HS-27A (cell line): ENCODE results near the gene DGKI.
"Not testable (repeated sequence)": the region's sequence is repeated elsewhere in the genome, so short reads cannot be mapped to it uniquely, and the experiment has no call there.

Experiments
- DNase-seq: peaks from one replicate; pipeline ENCODE4 v3.0.0-alpha.2; 2012; ENCODE audit warnings: low read depth, missing footprints

Gene DGKI

GRCh38 chr7:137469191-137469811, 377.5 kb downstream of the DGKI start:
- no peak for DNase-seq

- no peak for DNase-seq
Measured at GRCh38 chr7:137462847-137463246, 383.9 kb downstream of the DGKI start.

DNA sequence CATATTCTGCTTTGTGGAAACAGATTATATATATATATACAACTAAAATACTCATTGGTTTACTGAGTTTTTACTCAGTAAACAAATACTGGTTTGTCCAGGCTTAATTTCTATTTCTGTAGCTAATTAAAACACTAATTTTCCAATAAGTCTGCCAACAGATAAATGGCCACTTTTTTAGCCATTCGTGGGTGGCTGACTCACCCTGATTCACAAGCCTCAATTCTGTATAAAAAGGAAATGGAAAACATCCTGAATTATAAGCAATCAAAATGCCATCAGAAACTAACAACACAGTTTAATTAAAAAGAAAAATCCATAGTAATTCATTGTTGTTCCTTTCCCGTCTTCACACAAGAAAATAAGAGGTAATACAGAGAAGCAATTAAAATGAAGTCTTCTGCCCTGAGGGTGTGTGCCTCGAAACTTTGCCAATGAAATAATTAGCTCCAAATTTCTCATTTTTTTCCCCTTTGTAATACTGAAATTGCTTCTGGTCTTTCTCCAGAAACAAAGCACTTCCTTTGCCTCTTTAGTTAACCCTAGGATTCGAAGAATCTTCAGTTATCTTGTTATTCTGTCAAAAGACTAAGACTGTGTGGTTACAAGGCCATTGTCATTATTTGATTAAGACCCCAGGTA, 384.6 kb downstream of the DGKI start:
- DNase-seq = no peak

GRCh38 chr7:137458399-137458798, 388.4 kb downstream of the DGKI start:
- DNase-seq = no peak

- peak; percentile 12 for DNase-seq
Measured at GRCh38 chr7:137454767-137455166, 392.0 kb downstream of the DGKI start.

- DNase-seq = peak; percentile 5
Measured at GRCh38 chr7:137454246-137454724, 392.5 kb downstream of the DGKI start.

- no peak for DNase-seq
Measured at GRCh38 chr7:137453356-137453755, 393.4 kb downstream of the DGKI start.

DNA sequence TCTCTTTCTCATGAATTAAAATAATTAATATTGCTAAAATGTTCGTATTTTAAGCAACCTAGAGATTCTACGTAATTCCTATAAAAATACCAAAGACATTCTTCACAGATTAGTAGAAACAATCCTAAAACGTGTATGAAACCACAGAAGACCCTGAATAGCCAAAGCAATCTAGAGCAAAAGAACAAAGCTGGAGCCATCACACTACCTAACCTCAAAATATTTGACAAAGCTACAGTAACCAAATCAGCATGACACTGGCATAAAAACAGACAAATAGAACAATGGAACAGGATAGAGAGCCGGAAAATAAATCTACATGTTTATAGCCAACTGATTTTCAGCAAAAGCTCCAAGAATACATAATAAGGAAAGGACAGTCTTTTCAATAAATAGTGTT, 397.8 kb downstream of the DGKI start:
- no peak for DNase-seq

DNA sequence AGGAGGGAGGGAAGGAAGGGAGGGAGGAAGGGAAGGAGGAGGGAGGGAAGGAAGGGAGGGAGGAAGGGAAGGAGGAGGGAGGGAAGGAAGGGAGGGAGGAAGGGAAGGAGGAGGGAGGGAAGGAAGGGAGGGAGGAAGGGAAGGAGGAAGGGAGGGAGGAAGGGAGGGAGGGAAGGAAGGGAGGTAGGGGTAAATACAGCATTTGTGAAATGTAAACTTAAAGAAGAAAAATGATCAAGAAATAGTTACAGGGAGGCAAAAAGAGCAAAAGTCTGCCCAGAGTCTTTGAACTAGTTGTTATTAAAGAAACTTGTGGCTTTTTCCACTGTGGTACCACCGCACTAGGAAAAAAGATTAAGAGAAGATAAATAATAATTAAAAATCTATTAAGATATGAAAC, 398.2 kb downstream of the DGKI start:
- not testable (repeated sequence) for DNase-seq

DNA sequence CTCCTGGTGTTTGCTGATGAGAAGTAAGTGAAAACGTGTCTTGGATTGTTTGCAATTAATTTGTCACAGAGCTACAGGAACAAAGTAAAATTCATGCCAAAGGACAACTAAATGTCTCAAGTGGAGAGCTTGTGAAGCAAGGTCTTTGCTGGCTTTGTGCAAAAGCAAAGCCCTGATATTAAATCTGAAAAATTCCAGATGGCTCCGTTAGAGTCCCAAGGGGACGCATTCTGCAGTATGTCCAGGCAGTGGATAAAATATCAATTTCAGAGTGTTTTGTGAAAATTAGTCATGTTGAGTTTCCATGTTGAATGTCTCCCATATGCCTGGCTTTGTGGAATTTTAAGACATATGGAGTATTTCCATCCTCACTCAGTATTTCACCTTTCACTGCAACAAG, 400.7 kb downstream of the DGKI start:
- no peak for DNase-seq

DNA sequence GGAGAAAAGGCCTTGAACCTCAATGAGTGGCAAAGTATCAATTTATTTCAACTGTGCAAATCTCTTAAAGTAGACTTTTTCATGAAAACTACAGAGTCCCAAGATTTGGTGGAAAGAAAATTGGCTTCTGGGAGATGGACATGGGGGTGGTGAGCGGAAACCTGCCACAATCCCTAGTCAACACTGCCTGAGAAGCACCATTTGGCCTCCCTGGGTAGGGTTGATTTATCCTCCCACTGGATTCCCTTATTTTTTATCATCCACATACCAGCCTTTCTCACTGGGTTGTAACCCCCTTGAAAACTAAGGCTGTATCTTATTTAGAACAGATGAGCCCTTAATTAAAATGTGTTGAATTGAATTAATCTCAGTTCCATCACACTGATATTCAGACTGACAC, 401.5 kb downstream of the DGKI start:
- no peak for DNase-seq

DNA sequence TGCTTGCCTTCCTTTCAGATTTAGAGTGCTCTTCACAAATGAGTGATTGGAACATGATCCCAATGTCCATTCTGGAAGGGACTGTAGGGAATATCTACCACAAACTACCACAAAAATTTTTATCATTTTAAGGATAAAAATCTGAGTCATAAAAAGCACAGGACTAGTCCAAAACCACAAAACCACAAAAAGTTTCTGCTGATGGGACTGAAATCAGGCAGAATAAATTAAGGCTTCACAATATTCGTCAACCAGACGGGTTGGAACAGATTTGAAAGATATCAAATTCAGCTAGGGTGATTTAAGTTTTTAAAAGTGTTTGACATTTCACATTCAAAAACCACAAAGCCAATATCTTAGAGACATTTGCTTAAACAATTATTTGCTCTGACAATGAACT, 403.2 kb downstream of the DGKI start:
- peak; percentile 27 for DNase-seq

DNA sequence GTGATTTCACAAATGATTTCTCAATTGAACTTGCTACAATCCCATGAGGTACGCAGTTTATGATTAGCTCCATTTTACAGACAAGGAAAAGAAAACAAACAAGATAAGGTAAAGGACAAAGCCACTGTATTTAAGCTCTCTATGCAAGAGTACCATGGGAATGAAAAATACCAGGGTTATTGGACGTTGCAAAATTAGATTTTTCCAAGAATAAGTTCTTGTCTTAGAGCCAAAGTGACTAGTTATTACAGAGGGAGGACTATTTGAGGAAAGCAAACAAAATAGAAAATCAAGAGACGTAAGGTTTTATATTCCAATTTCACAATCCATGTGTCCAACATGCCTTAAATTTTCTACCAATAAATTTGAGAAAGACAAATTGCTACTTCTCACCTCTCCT, 405.3 kb downstream of the DGKI start:
- DNase-seq = no peak

DNA sequence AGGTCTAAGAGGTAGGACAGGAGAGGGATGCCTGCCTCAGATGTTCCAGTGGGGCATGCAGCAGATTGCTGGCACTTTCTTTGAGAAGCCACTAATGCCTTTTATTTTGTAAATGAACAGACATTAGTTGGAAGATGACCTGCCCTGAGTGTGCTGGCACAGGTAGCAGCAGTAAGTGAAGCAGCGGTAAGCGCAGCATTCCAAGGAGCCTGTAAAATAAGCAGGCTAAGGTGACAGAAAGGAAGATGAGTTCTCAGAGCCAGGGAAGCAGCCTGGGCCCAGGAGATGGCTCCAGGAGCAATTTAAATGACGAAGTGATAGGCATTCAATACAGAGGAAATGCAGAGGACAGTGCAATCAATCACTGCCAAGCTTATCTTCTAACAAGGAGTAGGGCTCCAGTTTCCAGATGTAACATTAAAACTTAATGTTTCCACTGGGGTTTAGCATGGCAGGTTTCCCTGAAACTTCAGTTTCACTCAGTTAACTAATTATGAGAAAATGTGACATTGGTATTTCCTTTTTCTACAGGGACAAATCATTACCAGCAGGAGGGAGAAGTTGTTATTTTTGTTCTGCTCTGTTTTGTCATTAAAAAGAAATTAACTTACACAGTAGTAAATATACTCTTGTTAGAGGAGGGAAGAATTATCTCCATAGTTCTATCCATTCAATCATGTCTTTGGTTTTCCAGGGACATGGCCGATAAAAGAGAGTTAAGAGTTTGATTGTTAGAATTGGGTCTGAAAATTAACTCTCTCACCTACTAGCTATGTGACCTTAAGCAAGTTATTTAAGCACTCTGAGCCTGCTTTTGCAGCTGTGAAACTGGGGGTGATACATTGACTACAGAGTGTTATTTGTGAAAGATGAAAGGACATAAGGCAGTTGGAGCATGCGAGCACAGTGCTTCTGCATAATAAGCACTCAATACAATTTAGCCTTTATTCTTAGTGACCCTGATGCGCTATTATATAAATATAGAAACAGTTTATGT, 406.6 kb downstream of the DGKI start:
- DNase-seq = no peak

GRCh38 chr7:137434946-137435345, 411.8 kb downstream of the DGKI start:
- DNase-seq = no peak

DNA sequence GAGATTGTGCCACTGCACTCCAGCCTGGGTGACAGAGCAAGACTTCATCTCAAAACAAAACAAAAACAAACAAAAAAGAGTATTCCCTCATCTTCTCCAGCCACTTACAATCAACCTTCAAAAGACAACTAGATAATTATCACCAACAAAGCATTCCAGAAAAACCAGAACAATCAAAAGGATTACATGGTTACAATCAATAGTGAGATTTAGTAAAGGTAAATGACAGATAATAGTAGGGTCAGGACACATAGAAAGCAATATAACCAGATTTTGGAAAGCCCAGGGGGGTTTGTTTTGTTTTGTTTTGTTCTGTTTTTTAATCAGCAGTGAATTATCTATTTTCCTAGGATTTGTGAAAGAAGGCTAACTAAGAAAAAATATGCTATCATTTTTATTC, 412.2 kb downstream of the DGKI start:
- DNase-seq = no peak

- no peak for DNase-seq
Measured at GRCh38 chr7:137423321-137423720, 423.5 kb downstream of the DGKI start.

- DNase-seq = no peak
Measured at GRCh38 chr7:137421366-137421765, 425.4 kb downstream of the DGKI start.

- DNase-seq = no peak
Measured at GRCh38 chr7:137418841-137419240, 427.9 kb downstream of the DGKI start.

- DNase-seq = no peak
Measured at GRCh38 chr7:137417464-137417863, 429.3 kb downstream of the DGKI start.

GRCh38 chr7:137413901-137414300, 432.9 kb downstream of the DGKI start:
- no peak for DNase-seq

GRCh38 chr7:137411446-137411845, 435.3 kb downstream of the DGKI start:
- DNase-seq = no peak

- DNase-seq = no peak
Measured at GRCh38 chr7:137408126-137408525, 438.6 kb downstream of the DGKI start.
